ENCODE results near the gene GLB1L.

- TF ChIP-seq CTCF (IDR thresholded peaks at IDR 0.05), result no peak
- TF ChIP-seq POLR2AphosphoS5 (IDR thresholded peaks at IDR 0.05), result no peak
- no peak for TF ChIP-seq POLR2A (IDR thresholded peaks at IDR 0.05)
Measured at GRCh38 chr2:219272995-219273394, 27.8 kb upstream of the GLB1L start.

All from sigmoid colon (tissue), 4 donors.